ENCODE results near the gene TPCN2.

The TPCN2 gene

DNA sequence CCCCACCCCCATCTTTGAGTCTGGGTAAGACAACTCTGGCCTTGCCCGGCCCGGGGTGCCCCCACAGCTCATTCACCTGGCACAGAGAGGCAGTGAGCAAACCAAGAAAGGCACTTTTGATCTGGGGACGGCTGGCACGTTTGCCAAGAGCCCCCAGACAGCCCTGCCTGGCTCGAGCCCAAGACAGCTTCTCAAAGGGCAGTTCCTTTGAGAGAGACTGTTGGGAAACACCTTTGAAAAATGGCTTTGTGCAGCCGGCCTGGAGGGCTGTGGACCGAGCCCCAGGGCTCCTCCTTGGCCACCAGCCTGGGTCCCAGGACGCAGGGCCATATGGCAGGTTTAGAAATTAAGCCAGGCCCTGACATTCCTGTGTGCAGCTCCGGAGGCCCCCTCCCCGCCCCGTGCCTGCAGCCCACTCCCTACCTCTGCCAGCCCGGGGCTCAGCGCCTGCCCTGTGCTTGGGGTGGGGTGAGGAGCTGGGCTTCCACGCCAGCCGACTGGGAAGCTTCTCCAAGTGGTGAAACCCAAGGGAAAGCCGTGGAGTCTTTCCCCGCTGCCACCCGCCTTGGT, 56.8 kb downstream of the TPCN2 start:
- Histone ChIP-seq H3K27me3 (ENCODE audit: insufficient read depth, low read length, poor library complexity) (no peaks in the 10 kb centered on the region), H3K9ac (ENCODE audit: low read depth, low read length) (no peak overlapping the region), H3K36me3 (ENCODE audit: insufficient read depth, low read length) (no peaks in the 10 kb centered on the region), H3K4me2 (ENCODE audit: insufficient read depth, low read length) (no peak overlapping the region), H2AFZ (ENCODE audit: low read depth, low read length) (no peak overlapping the region), H3K9me3 (ENCODE audit: insufficient read depth, low read length, severe bottlenecking) (no peaks in the 10 kb centered on the region), H3K4me1 (ENCODE audit: insufficient read depth, low read length) (no peaks in the 10 kb centered on the region), H3K27ac (ENCODE audit: low read length) (no peak overlapping the region), H4K20me1 (ENCODE audit: insufficient read depth, low read length) (peaks cover 20% of the 10 kb centered on the region), H3K79me2 (ENCODE audit: insufficient read depth, low read length) (no peaks in the 10 kb centered on the region), H3K4me3 (ENCODE audit: low read depth in 1 of 2, low read length in 2 of 2) (no peak overlapping the region)
- ATAC-seq (ENCODE audit: insufficient read depth, low read depth) (no peak), DNase-seq (no peak)
- TF ChIP-seq, protein P1, sequence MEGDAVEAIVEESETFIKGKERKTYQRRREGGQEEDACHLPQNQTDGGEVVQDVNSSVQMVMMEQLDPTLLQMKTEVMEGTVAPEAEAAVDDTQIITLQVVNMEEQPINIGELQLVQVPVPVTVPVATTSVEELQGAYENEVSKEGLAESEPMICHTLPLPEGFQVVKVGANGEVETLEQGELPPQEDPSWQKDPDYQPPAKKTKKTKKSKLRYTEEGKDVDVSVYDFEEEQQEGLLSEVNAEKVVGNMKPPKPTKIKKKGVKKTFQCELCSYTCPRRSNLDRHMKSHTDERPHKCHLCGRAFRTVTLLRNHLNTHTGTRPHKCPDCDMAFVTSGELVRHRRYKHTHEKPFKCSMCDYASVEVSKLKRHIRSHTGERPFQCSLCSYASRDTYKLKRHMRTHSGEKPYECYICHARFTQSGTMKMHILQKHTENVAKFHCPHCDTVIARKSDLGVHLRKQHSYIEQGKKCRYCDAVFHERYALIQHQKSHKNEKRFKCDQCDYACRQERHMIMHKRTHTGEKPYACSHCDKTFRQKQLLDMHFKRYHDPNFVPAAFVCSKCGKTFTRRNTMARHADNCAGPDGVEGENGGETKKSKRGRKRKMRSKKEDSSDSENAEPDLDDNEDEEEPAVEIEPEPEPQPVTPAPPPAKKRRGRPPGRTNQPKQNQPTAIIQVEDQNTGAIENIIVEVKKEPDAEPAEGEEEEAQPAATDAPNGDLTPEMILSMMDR (IDR thresholded peaks at IDR 0.05; ENCODE audit: borderline replicate concordance, extremely low read depth, low read length, poor library complexity, severe bottlenecking): no peak
- TF ChIP-seq EZH2 (IDR thresholded peaks at IDR 0.05; ENCODE audit: borderline replicate concordance, low read depth, low read length, severe bottlenecking): no peak

GRCh38 chr11:69106031-69106811, 57.5 kb downstream of the TPCN2 start:
- Histone ChIP-seq H3K4me3 (ENCODE audit: low read depth in 1 of 2, low read length in 2 of 2) (no peak overlapping the region), H2AFZ (ENCODE audit: low read depth, low read length) (no peak overlapping the region), H3K9ac (ENCODE audit: low read depth, low read length) (no peak overlapping the region), H3K79me2 (ENCODE audit: insufficient read depth, low read length) (no peaks in the 10 kb centered on the region), H3K4me1 (ENCODE audit: insufficient read depth, low read length) (no peaks in the 10 kb centered on the region), H4K20me1 (ENCODE audit: insufficient read depth, low read length) (peaks cover 13% of the 10 kb centered on the region), H3K4me2 (ENCODE audit: insufficient read depth, low read length) (no peak overlapping the region), H3K27ac (ENCODE audit: low read length) (no peak overlapping the region), H3K36me3 (ENCODE audit: insufficient read depth, low read length) (no peaks in the 10 kb centered on the region), H3K27me3 (ENCODE audit: insufficient read depth, low read length, poor library complexity) (no peaks in the 10 kb centered on the region), H3K9me3 (ENCODE audit: insufficient read depth, low read length, severe bottlenecking) (no peaks in the 10 kb centered on the region)
- no peak for DNase-seq
- TF ChIP-seq, protein P1 (IDR thresholded peaks at IDR 0.05; ENCODE audit: borderline replicate concordance, extremely low read depth, low read length, poor library complexity, severe bottlenecking): no peak
- TF ChIP-seq EZH2 (IDR thresholded peaks at IDR 0.05; ENCODE audit: borderline replicate concordance, low read depth, low read length, severe bottlenecking): no peak
- no peak for ATAC-seq (ENCODE audit: insufficient read depth, low read depth)

DNA sequence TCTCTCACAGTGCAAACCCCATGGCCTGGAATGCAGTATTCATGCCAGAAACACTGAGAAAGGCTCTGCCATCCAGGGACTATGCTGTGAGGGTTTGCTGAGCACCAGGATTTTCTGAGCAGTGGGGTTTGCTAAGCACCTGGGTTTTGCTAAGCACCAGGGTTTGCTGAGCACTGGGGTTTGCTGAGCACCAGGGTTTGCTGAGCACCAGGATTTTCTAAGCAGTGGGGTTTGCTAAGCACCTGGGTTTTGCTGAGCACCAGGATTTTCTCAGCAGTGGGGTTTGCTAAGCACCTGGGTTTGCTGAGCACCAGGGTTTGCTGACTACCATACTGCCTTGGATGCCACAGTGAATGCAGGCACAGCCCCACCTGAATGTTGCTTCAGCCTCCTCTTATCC, 58.7 kb downstream of the TPCN2 start:
- Histone ChIP-seq H3K27me3 (ENCODE audit: insufficient read depth, low read length, poor library complexity) (no peaks in the 10 kb centered on the region), H4K20me1 (ENCODE audit: insufficient read depth, low read length) (peaks cover 5% of the 10 kb centered on the region; the same call in 1 of the 2 replicates), H3K4me3 (ENCODE audit: low read depth in 1 of 2, low read length in 2 of 2) (no peak overlapping the region), H3K9ac (ENCODE audit: low read depth, low read length) (no peak overlapping the region), H3K79me2 (ENCODE audit: insufficient read depth, low read length) (no peaks in the 10 kb centered on the region), H2AFZ (ENCODE audit: low read depth, low read length) (no peak overlapping the region), H3K4me2 (ENCODE audit: insufficient read depth, low read length) (no peak overlapping the region), H3K4me1 (ENCODE audit: insufficient read depth, low read length) (no peaks in the 10 kb centered on the region), H3K9me3 (ENCODE audit: insufficient read depth, low read length, severe bottlenecking) (no peaks in the 10 kb centered on the region), H3K27ac (ENCODE audit: low read length) (no peak overlapping the region), H3K36me3 (ENCODE audit: insufficient read depth, low read length) (no peaks in the 10 kb centered on the region)
- no peak for TF ChIP-seq EZH2 (IDR thresholded peaks at IDR 0.05; ENCODE audit: borderline replicate concordance, low read depth, low read length, severe bottlenecking)
- TF ChIP-seq, protein P1 (IDR thresholded peaks at IDR 0.05; ENCODE audit: borderline replicate concordance, extremely low read depth, low read length, poor library complexity, severe bottlenecking): no peak
- DNase-seq: no peak
- ATAC-seq (ENCODE audit: insufficient read depth, low read depth): no peak

Data from DND-41 (cell line).